D721Med (cell line): ENCODE data around the gene OR5A2.

ENCODE experiments used
- DNase-seq: peaks from one replicate; pipeline ENCODE4 v3.0.0; 2011; ENCODE audit warnings: low spot score; ENCODE audit not compliant: insufficient read length
- FAIRE-seq: peaks from 2 replicates; lab custom pipeline; 2011; peaks lifted over from hg19 to GRCh38; lab: Jason Lieb, UNC
- CTCF ChIP-seq: IDR thresholded peaks from 2 replicates; pipeline ENCODE4 v1.5.1; 2012; ENCODE audit warnings: mild to moderate bottlenecking, control low read depth; ENCODE audit not compliant: insufficient read depth; ENCODE audit errors: missing control alignments

The OR5A2 gene

DNA sequence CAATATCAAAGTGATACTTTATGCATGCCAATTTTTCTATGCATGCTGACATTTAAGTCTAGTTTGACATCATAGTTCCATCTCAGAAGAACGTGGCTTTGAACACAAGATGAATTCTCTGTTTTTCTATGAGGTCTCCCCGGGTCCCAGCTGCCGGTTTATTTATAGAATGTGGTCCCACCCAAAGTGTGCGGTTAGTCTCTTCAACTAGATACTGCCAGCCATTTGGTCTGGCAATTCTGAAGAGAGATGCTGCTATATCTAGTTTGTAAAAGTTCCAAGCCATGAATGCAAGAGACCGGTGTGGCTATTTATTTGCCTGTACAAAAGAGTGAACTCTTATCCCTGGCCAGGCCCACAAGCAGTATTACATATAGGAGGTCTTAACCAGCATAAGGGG lies 9.2 kb downstream of the OR5A2 start:
- no peak for FAIRE-seq

DNA sequence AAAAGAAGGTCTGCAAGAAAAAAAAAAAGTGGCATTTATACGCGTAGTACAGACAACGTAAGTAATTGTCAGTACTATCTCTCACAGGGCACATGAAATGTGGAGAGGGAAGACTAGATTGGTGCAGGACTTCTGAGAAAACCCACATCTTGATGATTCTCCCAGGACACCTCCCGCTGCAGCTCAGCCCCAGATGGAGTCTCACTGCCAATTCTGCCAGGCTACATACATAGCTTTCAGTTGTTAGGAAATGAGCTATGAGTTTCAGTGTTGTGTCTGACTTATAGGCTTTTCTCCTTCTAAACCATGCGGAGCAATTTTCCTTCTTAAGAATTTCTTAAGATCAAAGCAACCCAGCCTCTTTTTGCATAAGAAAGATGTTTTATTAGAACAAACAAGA lies 9.6 kb downstream of the OR5A2 start:
- no peak for TF ChIP-seq CTCF
- no peak for DNase-seq
- FAIRE-seq: no peak

More for the DNA sequence above, 9.2 kb downstream of the OR5A2 start:
- no peak for DNase-seq
- no peak for TF ChIP-seq CTCF

DNA sequence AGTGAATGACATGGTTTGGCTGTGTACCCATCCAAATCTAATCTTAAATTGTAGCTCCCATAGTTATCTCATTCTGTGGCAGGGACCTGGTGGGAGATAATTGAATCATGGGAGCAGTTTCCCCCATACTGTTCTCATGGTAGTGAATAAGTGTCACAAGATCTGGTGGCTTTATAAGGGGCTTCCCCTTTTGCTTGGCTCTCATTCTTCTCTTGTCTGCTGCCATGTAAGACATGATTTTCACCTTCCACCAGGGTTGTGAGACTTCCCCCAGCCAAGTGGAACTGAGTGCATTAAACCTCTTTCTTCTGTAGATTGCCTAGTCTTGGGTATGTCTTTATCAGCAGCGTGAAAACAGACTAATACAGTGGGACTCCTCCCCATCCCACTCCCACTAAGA lies 11.1 kb downstream of the OR5A2 start:
- FAIRE-seq: no peak

DNA sequence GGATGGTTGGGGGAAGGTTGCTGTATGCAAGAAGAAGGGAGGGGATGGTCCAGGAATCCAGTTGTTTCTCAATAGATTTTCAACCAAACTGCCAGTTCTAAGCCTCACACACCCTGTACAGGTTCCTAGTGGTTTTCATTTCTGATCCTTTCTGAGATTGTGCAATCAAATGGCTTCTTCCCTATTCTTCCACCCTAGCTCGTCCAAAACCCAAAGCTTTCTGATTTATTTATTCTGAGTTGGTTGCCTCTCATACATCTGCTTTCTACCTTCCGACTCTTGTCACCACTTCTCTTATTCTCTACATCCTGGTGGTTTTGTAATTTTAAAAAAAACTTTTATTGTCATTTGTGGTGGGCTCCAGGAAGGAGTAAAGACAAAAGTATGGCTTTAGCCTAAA lies 12.6 kb downstream of the OR5A2 start:
- DNase-seq: no peak
- no peak for TF ChIP-seq CTCF
- FAIRE-seq: no peak

More for the DNA sequence above, 11.1 kb downstream of the OR5A2 start:
- no peak for DNase-seq
- no peak for TF ChIP-seq CTCF

- TF ChIP-seq CTCF: no peak
- FAIRE-seq: no peak
- DNase-seq: no peak
Observed at GRCh38 chr11:59403546-59403945, 22.7 kb downstream of the OR5A2 start.

- no peak for TF ChIP-seq CTCF
- FAIRE-seq: no peak
- DNase-seq: no peak
Observed at GRCh38 chr11:59401262-59401552, 25.0 kb downstream of the OR5A2 start.

GRCh38 chr11:59400461-59401261 lies 25.6 kb downstream of the OR5A2 start:
- no peak for FAIRE-seq
- no peak for TF ChIP-seq CTCF

More at GRCh38 chr11:59400461-59401261, 25.6 kb downstream of the OR5A2 start:
- DNase-seq: no peak
